ENCODE data around the gene MEG3.
A peak's percentile ranks its signal among the peaks of the same experiment; 100 is the strongest.

DNA sequence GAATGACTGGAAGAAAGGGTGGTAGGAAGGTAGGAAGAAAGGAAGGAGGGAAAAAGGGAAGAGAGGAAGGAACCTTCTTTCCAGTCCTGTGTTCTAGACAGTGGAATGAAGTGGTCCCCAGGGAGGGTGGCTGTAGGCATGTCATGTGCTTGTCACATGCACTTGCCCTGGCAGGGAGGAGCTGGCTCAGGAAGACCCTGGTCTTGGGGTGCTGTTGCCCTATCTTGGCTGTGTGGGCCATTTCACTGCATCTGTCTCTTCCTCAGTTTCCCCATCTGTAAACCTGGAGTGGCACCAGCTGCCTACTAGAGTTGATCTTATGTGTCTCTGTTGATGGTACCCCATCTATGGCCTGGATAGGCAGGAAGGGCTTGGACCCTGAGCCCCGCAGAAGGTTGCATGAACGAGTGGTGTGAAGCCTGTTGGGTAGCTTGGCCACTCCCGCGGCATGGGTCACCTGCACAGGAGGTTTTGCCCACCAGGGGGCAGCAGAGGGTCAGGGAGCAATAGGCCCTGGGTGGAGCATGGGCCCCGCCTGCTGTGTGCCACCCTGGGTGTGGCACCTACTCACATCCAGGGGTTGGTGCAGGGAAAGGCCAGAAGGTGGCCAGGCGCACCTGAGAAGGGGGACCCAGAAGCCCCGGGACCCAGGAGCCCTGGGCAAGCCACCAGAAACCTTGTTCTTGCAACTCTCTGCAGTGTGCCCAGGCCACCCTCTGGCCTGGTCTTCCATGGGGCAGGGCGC, 25.1 kb downstream of the MEG3 start:
- TF ChIP-seq CTCF (conservative IDR thresholded peaks at IDR 0.05; ENCODE audit: low read depth in 2 of 2) (peak; percentile 73 to 91), EZH2 (IDR thresholded peaks at IDR 0.05; ENCODE audit: low read depth, unreplicated experiment) (no peak)

Measured in GM23338 (cell line).